GM19099 (cell line): ENCODE measurements around the gene THAP5.

ENCODE experiments used
- POLR2A ChIP-seq: IDR thresholded peaks from 3 replicates; pipeline ENCODE4 v1.6.1; 2011; ENCODE audit warnings: low read depth; ENCODE audit not compliant: insufficient read length; ENCODE audit errors: extremely low read depth

Gene THAP5

DNA sequence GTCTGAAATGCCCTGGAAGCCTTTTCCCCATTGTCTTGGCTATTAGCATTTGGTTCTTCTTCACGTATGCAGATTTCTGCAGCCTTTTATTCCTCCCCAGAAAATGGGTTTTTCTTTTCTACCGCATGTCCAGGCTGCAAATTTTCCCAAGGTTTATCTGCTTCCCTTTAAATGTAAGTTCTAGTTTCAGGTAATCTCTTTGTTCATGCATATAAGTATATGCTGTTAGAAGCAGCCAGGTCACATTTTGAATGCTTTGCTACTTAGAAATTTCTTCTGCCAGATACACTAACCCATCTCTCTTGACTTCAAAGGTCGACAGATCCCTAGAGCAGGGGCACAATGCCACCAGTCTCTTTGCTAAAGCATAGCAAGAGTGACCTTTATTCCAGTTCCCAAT, 12.3 kb downstream of the THAP5 start:
- no peak for TF ChIP-seq POLR2A

DNA sequence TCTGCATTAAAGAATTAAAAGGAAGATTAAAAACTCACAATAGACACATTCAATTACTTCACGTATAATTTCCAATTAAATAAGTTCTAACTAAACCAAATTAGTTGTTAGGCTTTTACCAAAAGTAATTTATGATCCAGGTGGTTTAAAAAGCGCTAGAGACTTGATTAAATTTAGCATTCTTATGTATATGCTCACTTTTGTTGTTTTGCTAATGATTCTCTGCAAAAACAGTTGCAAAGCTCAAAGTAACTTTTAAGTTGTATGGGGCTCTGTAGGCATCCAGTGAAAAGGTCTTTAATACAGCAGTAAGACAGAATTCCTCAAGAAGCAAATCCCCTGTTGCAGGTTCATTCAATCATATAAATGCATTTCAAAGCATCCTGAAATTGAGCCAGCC, 28.0 kb downstream of the THAP5 start:
- no peak for TF ChIP-seq POLR2A

DNA sequence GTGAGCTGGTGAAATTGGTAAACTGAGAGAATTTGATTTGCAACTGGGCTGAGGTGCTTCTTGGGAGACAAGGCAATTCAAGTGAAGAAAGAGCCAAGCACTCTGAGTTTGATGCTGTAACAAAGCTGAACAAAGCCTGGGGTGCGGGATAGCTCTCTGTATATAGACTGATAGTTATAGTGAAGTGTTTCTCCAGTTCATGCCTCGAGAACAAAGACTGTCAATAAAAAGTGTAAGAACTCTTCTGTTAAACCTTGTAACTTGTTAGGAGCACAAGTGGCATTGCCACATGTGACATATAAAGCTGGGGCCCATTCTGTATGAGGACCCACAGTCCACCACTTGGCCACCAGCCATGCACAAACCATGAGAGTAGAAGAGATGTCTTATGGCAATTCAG, 32.3 kb downstream of the THAP5 start:
- no peak for TF ChIP-seq POLR2A

DNA sequence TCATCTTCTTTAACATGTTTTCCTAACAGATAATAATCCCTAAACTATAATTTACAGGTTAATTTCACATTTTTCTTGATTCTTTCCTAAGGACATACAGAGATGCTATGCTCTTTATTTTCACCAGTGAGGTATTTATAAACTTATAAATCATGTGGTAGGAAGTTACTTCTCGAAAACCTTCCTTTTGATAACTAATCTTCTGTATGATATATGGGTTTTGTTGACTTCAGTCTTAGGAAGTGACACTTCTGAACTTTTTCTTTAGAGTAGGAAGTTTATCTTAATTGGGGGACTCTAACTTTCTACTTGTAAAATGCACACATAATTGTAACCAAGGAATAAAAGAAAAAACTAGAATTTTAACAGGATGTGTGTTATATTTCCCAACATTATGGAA, 33.8 kb downstream of the THAP5 start:
- no peak for TF ChIP-seq POLR2A

DNA sequence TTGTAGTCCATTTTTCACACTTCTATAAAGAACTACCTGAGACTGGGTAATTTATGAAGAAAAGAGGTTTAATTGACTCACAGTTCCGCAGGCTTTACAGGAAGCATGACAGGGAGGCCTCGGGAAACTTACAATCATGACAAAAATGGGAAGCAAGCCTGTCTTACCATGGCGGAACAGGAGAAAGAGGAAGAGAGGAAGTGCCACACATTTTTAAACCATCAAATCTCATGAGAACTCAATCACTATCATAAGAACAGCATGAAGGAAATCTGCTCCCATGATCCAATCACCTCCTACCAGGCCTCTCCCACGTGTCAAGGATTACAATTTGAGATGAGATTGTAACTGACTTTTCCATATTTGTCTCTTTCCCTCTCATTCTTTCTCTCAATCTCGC, 34.2 kb downstream of the THAP5 start:
- TF ChIP-seq POLR2A: no peak

DNA sequence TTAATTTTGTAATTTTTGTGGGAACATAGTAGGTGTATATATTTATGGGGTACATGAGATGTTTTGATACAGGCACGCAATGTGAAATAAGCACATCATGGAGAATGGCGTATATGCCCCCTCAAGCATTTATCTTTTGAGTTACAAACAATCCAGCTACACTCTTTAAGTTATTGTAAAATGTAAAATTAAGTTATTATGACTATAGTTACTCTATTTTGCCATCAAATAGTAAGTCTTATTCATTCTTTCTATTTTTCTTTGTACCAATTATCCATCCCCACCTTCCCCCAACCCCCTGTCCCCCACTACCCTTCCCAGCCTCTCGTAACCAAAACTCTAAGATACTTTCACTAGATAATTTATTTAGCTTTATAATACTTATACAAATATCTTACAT, 35.8 kb downstream of the THAP5 start:
- TF ChIP-seq POLR2A: no peak

DNA sequence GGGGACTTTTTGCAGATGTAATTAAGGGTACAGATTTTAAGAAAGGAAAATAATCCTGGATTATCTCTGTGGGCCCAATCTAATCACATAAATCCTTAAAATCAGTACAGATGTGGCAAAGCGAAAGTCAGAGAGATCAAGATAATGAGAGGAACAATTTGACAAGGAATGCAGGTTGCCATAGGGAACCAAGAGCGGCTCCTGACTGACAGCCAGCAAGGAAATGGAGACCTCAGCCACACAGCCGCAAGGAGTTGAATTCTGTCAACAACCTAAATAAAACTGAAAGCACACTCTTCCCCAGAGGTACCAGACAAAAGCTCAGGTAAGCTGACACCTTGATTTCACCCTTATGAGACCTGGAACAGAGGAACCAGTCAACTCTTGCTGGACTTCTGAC, 40.2 kb downstream of the THAP5 start:
- TF ChIP-seq POLR2A: no peak

DNA sequence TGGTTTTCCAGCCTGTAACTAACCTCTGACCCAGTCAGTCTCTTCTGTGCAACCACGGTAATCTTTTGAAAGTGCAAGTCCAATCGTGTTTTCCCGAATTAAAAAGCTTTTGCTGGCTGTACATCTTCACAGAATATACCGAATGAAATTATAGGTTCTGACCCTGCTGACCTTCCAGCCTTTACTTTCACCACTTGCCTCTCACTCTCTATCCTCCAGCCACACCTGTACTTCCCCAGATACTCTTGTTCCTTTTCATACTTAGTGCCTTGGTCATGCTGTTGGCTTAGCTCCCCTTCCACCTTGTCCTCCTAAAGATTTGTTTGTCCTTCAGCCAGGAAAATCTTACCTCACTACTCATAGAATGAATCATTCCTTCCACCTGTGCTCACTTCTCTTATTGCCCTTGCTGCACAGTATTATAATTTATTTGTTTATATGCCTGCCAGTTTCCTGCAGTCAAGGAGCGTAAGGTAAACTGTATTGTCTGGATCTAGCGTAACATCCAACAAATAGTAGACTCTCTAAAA, 41.3 kb downstream of the THAP5 start:
- no peak for TF ChIP-seq POLR2A

DNA sequence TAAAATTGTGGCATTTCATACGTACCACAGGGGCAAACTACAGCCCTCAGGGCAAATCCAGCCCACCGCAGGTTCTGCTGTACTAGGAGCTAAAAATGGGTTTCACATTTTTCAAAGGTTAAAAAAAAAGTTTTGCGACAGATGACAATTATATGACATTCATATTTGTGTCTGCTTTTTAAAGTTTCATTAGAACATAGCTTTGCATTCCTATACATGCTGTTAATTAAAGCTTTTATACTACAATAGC, 42.8 kb downstream of the THAP5 start:
- no peak for TF ChIP-seq POLR2A

DNA sequence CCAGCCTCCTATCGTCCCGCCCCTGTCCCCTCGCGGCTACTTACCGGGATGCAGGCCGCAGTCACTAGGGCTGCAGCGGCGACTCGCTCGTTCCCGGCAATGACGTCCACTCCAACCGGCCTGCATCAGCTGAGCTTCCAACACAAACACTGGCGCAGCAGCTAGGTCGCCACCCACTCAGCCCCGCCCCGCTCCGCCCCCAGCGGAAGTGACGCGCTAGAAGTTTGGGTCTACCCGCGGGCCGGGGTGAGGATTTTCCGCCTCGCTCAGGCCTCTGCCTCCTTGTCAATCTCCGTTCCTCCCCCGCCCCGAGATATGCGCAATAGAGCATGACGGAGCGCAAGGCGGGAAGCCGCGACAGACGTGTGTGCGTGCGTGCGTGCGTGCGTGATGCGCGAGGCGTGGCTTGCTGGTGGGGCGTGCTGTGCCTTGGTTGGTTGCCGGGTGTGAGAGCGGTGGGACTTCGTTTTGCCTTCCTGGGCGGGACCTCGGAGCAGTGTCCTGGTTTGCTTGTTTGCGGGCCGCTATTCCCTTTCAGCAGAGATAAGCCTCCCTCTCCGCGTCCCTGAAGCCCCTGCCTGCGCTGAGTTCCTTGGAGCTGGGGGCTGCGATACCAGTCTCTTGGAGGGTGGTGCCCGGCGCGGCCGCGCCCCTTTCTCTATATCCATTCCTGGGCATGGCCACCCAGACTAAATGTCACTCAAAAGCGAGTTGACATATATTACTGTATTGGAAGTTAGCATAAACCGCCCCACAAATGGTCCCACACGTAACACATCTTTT, 43.3 kb downstream of the THAP5 start, which contains the start of gene PNPLA8:
PNPLA8 (minus strand) TSS at position 151 of the 783 bp plus-strand sequence. CDS start 10,644 bp downstream, outside the sequence.
- peak; percentile 83 for TF ChIP-seq POLR2A

DNA sequence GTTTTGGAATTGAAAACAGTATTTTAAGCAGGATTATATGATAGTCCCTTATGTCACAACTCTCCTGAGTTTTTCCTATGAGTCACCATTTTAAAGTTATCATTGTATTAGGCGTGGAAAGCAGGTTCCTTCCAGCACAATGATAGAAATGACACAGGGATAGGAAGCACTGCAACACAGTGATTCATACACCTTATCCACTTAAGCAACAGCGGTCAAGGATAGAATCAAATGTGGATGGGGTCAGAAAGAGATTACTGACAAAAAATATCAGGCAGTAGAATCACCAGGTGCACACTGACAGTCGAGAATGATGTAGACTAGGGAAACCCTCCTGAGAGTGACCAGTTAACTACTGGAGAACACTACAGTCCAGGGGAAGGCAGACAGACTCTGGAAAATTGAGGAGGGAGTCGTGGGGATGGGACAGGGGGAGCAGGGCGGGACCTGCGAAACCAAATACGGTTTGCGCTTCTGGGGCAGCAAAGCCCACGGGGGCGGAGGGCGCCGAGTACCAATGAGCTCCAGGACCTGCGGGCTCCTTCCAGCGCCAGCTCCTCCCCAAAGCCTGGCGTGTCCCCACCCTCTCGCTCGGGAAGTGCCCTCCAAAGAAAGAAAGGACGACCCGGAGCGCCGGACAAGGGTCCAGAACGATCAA, 44.0 kb downstream of the THAP5 start:
- no peak for TF ChIP-seq POLR2A

DNA sequence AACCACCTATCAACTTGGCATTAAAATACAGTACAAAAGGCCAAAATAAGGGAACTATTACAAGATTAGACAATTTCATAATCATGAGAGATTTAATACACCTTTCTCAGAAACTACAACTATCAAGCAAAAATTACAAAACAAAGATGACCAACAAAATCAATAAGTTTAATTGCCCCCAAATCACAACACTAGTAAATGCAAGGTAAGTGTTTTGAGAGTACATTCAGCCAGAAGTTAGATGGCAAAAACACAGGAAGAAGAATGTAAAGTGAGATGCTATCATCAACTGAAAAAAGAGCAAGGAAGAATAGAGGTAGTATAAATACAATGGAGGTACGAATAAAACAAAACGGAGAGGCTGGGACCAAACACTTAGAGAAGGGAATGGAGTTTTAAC, 46.7 kb downstream of the THAP5 start:
- no peak for TF ChIP-seq POLR2A

DNA sequence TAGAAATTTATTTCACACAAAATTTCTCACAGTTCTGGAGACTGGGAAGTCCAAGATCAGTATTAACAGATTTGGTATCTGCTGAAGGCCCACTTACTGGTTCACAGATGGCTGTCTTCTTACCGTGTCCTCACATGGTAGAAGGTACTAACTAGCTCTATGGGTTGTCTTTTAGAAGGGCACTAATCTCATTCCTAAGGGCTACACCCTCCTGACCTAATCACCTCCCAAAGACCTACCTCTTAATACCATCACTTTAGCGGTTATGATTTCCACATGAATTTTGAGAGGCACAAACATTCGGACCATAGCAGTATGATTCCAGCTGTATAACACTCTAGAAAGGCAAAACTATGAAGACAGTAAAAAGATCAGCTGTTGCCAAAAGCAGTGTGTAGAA, 51.6 kb downstream of the THAP5 start:
- no peak for TF ChIP-seq POLR2A

DNA sequence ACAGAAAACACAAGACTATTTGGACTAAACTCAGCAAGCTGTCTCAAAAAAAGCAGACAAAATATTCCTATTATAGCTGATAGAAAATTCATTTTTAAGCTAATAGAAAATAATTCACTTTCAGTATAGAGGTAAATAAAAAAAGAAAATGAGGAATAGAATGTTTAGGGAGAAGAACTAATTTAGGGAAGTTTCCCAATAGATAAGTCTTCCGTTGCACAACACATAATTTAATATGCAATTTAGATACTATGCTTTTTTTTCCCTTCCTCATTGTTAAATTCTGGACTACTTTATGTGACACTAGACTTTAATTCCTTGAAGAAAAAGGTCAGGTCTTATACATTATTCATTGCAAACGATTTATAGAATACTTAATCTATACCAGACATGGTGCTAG, 53.9 kb downstream of the THAP5 start:
- no peak for TF ChIP-seq POLR2A

DNA sequence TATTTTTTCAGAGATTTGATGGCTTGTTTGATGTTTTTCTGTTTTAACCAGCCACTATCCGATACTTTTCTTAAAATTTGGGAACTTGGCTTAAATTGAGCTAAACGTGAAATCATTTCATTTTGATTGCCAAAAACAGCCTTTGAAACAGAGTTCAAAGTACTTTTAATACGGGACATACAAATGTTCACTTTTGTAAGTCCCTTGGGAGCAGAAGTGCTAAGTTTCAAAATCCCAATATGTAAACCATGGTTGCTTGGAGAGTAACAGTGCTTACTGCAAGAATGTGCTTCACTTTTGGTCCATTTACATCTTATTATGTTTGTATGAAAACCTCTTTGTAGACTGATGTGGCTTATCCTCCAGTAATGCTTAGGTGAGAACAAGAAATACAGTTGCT, 54.5 kb downstream of the THAP5 start:
- TF ChIP-seq POLR2A: no peak
